H1 (cell line): ENCODE results near the gene MSANTD7. TPM values are rescaled to one million over a fixed set of nuclear protein-coding genes. Genes with fewer than 3 reads are reported as not detected.

ENCODE experiments used
- CHD1 ChIP-seq: IDR thresholded peaks from 2 replicates; pipeline ENCODE4 v1.6.1; 2012; ENCODE audit warnings: low read depth, low read length, improper control_type of control experiment
- POLR2AphosphoS5 ChIP-seq: IDR thresholded peaks from 2 replicates; pipeline ENCODE4 v1.6.1; 2011; ENCODE audit warnings: low read depth, low read length
- SP2 ChIP-seq: IDR thresholded peaks from 2 replicates; pipeline ENCODE4 v1.6.1; 2012; ENCODE audit warnings: mild to moderate bottlenecking, low read length, inconsistent platforms
- TBP ChIP-seq: IDR thresholded peaks from 2 replicates; pipeline ENCODE4 v1.6.1; 2011; ENCODE audit warnings: low read depth, low read length, improper control_type of control experiment
- polyA plus RNA-seq, 7 experiments: library from polyadenylated mRNA; depleted of rRNA in 3 of 7; stranded (reverse) in 5 of 7; unstranded in 2 of 7; fragments of >200 nt in 5 of 7; fragments of 200-250 nt in 2 of 7; gene quantifications; 1 replicate in 5 of 7; 2 replicates in 1 of 7; 4 replicates in 1 of 7; pipeline versions ENCODE4 v1.2.1 to v1.2.3, GENCODE V29; 2011 to 2013; ENCODE audit warnings: missing spikeins in 2 of 7, mixed read lengths in 2 of 7
- total RNA-seq: library from RNA; stranded (reverse); fragmentation: NEBNext Ultra II Directional; extraction: Animal tissue kit (Norgen Biotek cat#: 25700); gene quantifications from 2 replicates; pipeline ENCODE4 v1.2.1, GENCODE V29; 2021

MSANTD7 gene
- total and polyA plus RNA-seq, 2 of the 8 experiments (the other 6 are each of a cell fraction or from before 2014, with no cell fraction given) = 5.0 to 15.2 TPM

- no peak for TF ChIP-seq TBP
- TF ChIP-seq CHD1 = no peak
- no peak for TF ChIP-seq SP2
- no peak for TF ChIP-seq POLR2AphosphoS5
Measured at GRCh38 chr10:14840178-14840577, 2.1 kb downstream of the MSANTD7 start (continued).
